HG03571 (cell line): ENCODE results near the gene SLIT1.

Source experiments
- ATAC-seq: cut with Tn5 transposase; IDR thresholded peaks from one replicate; pipeline ENCODE4 v1.9.1; 2021; ENCODE audit not compliant: unreplicated experiment

SLIT1 gene

DNA sequence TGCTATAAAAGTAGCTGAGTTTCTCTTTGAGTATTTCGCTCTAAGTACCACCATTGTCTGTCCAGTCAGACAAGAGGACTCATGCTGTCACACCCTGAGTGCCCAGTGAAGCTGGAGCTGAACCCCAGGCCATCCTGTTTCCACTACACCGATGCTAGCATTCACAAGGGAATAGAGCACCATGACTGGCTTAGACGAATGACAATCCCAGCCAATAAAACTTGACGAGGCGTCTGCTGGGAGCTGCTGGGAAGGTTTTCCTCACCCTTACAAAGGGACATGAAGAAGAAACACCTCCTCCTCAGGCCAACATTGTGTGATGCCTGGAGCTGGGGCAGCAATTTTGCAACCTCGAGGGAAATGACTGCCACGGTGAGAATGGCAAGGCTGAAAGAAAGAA lies 17.5 kb upstream of the SLIT1 start:
- no peak for ATAC-seq

- no peak for ATAC-seq
Measured at GRCh38 chr10:97200616-97201015, 14.9 kb upstream of the SLIT1 start.

DNA sequence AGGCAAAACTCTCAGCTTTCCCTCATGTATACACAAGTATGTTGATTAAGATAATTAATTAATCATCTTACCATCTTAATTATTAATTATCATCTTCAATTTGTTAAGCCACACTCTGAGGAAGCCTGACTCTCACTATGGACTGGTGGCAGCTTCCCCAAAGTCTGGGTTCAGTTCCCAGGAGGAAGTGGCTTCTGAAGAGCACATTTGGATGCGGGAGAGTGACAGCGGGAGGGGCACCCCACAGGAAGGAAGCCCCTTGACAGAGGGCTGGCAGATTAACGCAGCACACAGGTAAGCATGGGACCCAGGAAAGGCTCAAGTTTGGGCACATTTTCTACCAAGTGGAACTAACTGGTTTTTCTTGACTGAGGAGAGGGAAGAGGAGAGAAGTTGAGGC lies 13.4 kb upstream of the SLIT1 start:
- ATAC-seq = no peak

- ATAC-seq = no peak
Measured at GRCh38 chr10:97197030-97197500, 11.3 kb upstream of the SLIT1 start.

DNA sequence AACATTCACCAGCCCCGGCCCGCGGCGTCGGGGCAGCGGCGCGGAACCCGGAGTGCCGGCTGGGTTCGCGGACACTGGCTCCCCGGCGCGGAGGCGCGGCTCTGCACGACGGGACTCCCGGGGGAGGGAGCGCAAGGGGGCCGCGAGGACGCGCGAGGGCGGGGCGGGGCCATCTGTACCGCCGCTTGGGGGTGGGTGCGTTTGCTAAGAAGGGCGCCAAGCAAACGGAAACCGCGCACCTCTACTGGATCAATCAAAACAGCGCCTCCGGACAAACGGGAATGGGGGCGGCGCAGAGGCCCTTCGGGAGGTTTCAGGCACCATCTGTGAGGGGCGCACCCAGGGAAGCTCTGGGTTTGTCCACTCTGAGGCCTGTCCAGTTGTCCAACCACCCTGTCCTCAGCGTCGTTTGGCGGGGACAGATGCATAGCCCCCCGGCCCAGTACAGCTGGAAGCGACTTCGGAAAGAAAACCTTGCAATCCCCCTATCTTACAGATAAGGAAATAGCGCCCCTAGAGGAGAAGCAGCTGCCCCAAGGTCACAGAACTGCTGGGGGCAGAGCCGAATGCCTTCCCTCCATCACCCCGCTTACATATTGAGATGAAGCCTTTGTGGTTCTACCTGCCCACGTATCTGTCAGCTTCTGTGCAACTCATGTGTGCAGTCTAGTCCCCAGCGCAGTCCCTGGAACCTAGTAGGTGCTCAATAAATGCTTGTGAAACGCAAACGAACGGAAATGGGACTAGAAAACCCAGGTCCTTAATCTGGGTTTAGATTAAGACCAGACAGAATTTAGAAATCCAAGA lies 10.7 kb upstream of the SLIT1 start:
- no peak for ATAC-seq

- no peak for ATAC-seq
Measured at GRCh38 chr10:97195706-97196222, 10.0 kb upstream of the SLIT1 start.

GRCh38 chr10:97192952-97193435 lies 7.2 kb upstream of the SLIT1 start:
- ATAC-seq = no peak

DNA sequence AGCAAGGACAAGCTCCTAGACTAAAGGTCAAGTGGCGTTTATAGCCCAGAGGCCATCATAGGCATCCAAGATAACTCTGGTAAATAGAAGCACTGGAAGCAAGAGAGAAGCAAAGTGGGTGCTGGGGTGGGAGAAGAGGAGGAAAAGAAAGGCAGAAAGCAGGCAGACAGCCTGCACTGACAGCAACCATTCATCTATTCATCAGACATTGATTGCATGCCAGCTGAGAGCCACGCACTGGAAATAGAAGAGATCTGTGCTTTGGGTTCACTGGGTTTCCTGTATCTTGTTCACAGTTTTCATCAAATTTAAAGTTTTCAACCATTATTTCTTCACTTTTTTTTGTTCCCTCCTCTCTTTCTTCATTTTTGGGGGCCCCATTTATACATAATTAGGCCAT lies 4.7 kb upstream of the SLIT1 start:
- no peak for ATAC-seq

DNA sequence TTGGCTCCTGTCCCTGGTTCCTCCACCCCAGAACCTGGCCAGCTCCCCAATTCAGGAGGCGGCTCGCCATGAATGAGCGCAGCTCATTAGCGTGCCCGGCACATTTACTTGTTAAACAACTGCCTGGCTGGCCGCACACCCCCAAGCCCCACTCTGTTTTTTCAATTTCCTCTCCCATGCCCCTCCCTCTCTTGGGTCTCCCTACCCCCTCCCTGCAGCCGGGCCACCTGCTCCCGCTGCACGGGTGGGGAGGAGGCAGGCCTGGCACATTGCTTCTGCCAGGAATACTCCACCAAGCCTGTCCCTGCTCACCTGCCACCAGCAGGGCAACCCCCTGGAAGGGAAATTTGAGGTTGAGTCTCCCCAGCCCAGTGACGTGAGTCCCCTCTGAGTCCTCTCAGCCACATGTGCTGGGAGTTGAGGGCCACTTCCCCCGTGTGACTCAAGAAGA lies 2.5 kb upstream of the SLIT1 start:
- no peak for ATAC-seq

DNA sequence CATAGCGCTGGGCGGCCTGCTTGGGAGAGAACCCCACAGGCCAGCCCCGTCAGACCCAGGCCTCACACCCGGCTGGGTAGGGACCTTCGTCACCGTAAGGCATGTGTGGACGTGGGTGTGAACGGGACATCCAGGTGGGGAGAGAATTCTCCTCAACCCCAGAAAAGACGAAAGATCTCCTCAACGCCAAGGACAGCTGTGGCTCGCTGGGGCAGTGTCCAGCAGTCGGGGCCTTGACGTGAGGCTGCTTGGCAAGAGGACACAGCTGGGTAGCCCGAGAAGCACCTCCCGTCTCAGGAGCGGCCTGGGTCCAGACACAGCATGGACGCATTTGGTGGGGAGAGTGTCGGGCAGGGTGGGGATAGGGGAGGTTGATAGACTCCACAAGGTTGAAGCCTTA lies 1.2 kb upstream of the SLIT1 start:
- no peak for ATAC-seq

DNA sequence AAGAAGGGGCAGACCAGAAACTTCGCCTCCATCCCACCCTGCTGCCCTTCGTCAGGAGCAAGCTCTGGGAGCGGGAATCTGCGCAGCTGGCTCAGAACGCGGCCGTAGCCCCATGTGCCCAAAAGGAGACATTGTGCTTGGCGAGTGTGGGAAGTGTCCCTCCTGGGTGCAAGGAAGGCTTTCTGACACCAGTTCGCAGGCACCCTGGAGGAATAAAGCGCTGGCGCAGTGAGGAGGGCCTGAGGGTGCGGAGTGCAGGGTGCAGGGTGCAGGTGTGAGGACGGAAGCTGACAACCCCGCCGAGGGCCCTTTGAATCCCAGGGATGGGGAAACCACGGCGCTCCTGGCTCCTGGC lies 811 bp downstream of the SLIT1 start:
- no peak for ATAC-seq

- no peak for ATAC-seq
Measured at GRCh38 chr10:97183314-97183713, 2.4 kb downstream of the SLIT1 start.

DNA sequence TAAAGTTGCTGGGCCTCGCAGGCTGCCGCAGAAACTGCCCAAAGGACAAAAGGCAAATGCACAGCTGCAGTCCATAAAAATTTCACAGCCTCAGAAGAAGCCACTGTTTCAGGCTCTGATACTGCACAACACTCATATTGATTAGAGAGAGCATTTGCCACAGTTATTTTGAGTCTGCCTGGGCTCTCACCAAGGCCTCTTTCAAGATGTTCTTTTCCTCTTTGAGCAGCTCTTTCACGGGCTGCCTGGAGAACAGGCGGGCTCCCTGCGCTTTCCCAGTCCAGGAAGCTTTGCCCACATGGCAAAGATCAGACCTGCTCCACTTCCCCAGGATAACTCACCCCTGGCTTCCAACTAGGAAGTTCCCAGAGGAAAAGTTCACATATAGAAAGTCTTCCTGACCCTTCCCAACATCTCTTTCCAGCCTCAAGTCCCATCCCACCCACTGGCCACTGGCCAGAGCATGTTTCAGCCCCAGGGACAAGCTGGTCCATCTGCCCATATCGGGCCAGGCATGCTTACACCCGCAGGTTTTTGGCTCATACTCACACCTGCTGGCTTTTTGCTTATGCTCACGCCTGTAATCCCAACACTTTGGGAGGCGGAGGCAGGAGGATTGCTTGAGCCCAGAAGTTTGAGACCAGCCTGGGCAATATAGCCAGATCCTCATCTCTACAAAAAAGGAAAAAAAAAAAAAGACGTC lies 3.3 kb downstream of the SLIT1 start:
- ATAC-seq = no peak

DNA sequence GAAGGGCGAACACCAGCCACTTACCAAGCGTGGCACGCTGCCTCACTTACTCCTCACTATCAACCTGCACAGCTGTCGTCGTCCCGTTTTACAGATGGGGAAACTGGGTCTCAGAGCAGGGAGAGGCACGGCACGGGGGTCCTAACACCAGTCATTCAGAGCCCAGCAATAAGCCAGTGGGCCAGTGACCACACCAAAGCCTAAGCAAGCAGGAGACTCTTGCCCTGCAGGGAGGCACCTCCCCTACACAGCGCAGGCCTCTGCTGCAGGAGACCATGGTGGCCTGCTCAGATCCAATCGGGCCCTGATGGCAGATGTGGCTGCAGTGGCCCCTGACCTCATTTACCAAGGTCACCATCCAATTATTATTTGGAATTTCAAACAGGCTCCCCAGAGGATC lies 4.8 kb downstream of the SLIT1 start:
- no peak for ATAC-seq

- ATAC-seq = no peak
Measured at GRCh38 chr10:97180363-97180755, 5.4 kb downstream of the SLIT1 start.

- no peak for ATAC-seq
Measured at GRCh38 chr10:97179731-97180362, 5.9 kb downstream of the SLIT1 start.

DNA sequence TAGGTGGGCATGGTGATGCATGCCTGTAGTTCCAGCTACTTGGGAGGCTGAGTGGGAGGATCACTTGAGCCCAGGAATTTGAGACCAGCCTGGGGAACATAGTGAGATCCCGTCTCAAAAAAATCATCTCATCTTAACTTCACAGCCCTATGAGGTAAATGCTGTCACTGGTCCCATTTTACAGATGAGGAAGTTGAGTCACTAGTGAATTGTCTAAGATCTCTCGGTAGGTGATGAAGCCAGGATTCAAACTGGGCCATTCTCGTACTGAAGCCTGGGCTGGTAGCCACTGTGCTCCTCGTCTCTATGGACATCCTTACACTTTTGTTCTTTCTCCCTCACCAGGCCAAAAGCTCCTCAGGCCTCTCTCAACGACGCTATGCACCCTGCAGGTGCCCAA lies 6.4 kb downstream of the SLIT1 start:
- no peak for ATAC-seq

- no peak for ATAC-seq
Measured at GRCh38 chr10:97178074-97178473, 7.7 kb downstream of the SLIT1 start.

- ATAC-seq = no peak
Measured at GRCh38 chr10:97176226-97176625, 9.5 kb downstream of the SLIT1 start.

- ATAC-seq = no peak
Measured at GRCh38 chr10:97175586-97175985, 10.2 kb downstream of the SLIT1 start.

- ATAC-seq = no peak
Measured at GRCh38 chr10:97174941-97175340, 10.8 kb downstream of the SLIT1 start.
